IPS-20b (cell line): ENCODE measurements around the gene PDE9A.

Experiments used
- H3K27ac ChIP-seq: one replicate; pipeline ENCODE4 v1.5.1; 2013; ENCODE audit warnings: low read length
- H3K27me3 ChIP-seq: 2 replicates; pipeline ENCODE4 v1.6.1; 2013; ENCODE audit warnings: mild to moderate bottlenecking, low read length, inconsistent platforms; ENCODE audit not compliant: insufficient read depth
- H3K36me3 ChIP-seq: 2 replicates; pipeline ENCODE4 v1.6.1; 2013; ENCODE audit warnings: low read depth, mild to moderate bottlenecking, inconsistent platforms, low read length, moderate library complexity; ENCODE audit not compliant: insufficient read depth
- H3K4me1 ChIP-seq: 2 replicates; pipeline ENCODE4 v1.6.1; 2013; ENCODE audit warnings: mild to moderate bottlenecking, control low read depth, inconsistent platforms, low read length, moderate library complexity; ENCODE audit not compliant: insufficient read depth
- H3K4me3 ChIP-seq: 2 replicates; pipeline ENCODE4 v1.5.1; 2013; ENCODE audit warnings: mild to moderate bottlenecking, low read length, inconsistent platforms
- H3K9ac ChIP-seq: 2 replicates; pipeline ENCODE4 v1.6.1; 2013; ENCODE audit warnings: low read depth, mild to moderate bottlenecking, inconsistent platforms, low read length, moderate library complexity
- H3K9me3 ChIP-seq: 2 replicates; pipeline ENCODE4 v1.6.1; 2013; ENCODE audit warnings: mild to moderate bottlenecking, low read depth, low read length, inconsistent platforms; ENCODE audit not compliant: insufficient read depth

PDE9A gene

DNA sequence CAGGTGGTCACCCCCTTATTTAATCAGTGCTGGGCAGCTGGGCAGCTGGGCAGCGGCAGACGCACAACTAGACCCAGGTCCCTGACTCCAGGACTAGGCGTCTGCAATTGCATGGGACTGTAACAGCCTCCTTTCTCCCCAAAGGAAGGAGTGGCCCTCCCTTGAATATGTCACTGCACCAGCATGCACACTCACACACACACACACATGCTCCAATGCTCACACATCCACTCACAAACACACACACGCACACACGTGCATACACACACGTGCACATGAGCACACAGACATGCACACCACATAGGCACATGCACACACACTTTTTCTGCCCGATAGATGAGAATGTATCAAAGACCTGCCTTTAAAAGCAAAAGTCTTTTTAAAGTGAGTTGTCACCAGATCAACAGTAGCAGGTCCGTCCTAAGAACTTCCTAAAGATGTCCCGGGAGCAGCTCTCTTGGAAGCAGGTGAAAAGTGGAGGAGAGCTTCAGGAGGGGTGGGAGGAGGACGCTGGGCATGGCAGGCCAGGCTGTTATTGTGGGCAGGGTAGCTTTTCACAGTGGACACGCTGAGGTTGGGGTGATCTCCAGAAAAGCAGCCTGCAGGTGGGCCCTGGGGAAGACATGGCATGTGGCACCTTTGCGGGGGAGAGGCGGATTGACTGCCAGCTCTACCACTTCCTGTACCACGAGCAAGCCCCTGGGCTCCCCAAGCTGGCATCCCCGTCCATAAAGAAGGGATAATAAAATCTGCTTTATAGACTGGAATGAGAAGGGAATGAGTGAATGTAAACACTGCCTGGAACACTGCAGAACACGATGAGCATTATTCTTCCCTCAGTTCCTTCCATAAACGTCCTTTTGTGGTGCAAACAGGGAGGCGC, 1.7 kb downstream of the PDE9A start:
- peak overlapping the region; percentile 73 for H3K4me3 ChIP-seq
- H3K9me3 ChIP-seq = no peaks in the 10 kb centered on the region
- no peaks in the 10 kb centered on the region for H3K27me3 ChIP-seq
- H3K4me1 ChIP-seq = peaks cover 21% of the 10 kb centered on the region
- H3K36me3 ChIP-seq = peaks cover 9% of the 10 kb centered on the region
- H3K27ac ChIP-seq = no peak overlapping the region
- peak overlapping the region; percentile 75; the same call in 1 of the 2 replicates for H3K9ac ChIP-seq

DNA sequence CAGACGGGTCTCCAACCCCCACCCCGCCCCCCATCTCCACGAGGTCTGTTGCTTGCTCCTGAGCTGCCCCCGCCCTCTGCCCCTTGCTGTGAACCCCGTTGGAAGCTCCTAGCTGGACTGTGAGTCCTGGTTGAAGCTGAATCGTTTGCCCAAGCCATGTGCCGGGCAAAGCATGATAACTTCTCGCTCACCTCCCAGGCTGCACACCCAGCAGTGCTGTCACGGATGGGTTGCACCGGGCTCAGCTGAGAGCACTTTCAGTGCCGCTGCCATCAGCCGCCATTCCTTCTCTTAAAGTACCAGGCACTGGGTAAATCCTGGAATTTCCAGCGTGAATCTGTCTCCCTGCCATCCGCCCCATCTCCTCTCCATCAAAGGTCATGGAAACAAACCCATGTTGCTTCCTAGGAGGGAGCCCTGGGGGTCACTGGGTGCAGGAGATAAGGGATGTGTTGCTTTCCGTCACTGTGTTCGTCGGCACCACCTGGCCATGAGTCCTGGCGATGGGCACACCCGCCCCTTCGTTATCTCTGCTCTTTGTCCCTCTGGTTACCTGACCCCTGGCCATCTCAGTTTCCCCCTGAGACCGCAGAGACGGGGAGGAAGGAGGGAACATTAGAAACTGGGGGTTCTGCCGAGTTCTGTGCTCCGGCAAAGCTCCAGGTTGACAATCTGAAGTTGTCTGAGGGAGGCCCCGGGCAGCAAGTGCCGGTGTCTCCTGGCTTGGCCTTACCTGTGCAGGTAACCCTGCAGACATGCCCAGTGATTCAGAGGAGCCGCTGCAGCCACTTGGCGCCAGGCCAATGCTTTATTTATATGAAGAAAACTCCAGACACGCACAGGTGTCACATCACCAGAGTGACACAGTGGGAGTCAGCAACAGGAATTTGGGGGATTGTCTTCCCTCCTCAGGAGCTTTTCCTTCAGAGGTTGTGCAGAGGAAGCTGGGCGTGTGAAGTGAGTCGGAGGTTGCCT, 2.7 kb downstream of the PDE9A start:
- Histone ChIP-seq H3K4me1 (peaks cover 21% of the 10 kb centered on the region), H3K36me3 (peaks cover 9% of the 10 kb centered on the region), H3K9me3 (no peaks in the 10 kb centered on the region), H3K27ac (no peak overlapping the region), H3K27me3 (no peaks in the 10 kb centered on the region), H3K4me3 (peak overlapping the region; percentile 73), H3K9ac (peak overlapping the region; percentile 57; the same call in 1 of the 2 replicates)

DNA sequence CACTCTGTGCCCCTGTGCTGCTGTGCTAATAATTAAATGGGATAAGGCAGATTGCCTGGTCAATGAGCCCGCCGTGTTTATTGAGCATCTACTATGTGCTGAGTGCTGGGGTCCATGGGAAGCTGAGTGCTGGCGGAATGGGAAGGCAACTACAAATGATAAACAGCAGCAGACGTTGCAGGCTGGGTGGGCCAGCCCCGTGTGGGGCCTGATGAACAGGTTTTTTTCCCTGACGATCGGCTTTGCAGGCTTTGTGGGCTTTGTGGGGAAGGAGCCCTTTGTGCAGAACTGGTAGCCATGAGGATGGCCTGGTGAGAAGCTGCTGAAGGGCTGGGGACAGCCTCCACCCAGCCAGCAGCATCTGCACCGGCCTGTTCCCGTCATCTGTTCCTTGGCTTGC, 3.5 kb downstream of the PDE9A start:
- peaks cover 9% of the 10 kb centered on the region for H3K36me3 ChIP-seq
- H3K4me3 ChIP-seq = no peak overlapping the region
- H3K27ac ChIP-seq = no peak overlapping the region
- H3K27me3 ChIP-seq = no peaks in the 10 kb centered on the region
- H3K4me1 ChIP-seq = peaks cover 21% of the 10 kb centered on the region
- H3K9me3 ChIP-seq = no peaks in the 10 kb centered on the region
- H3K9ac ChIP-seq = no peak overlapping the region

DNA sequence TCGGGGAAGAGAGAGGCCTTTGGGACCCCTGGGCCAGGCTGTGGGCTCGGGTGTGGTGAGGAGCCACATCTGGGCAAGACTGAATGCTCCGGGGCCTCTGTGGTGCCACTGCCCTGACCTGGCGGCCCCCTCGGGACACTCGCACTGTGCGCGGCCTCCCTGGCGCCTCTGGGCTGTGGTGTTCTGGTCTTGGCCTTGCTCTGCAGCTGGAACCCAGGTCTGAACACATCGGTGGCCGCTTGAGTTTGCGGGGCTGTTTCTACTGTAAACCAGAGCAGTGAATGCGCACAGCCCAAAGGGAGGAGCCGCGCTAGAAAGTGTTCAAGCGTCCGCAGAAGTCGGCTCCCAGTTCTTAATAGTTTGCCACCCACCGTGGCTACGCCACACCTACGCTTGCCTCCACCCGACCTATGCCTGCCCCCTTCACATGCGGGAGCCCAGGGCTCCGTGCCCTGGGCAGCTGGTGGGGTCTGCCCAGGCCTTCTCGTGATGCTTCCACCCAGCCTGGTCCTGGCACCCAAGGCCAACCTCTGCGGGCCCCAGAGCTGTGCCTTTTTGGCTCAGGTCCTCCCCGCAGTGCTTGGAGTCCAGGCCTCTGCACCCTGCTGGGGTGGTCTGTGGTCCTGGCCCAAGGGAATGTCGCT, 4.4 kb downstream of the PDE9A start:
- Histone ChIP-seq H3K27ac (no peak overlapping the region), H3K9me3 (no peaks in the 10 kb centered on the region), H3K4me3 (no peak overlapping the region), H3K27me3 (no peaks in the 10 kb centered on the region), H3K9ac (no peak overlapping the region), H3K4me1 (peaks cover 21% of the 10 kb centered on the region), H3K36me3 (peaks cover 16% of the 10 kb centered on the region)

DNA sequence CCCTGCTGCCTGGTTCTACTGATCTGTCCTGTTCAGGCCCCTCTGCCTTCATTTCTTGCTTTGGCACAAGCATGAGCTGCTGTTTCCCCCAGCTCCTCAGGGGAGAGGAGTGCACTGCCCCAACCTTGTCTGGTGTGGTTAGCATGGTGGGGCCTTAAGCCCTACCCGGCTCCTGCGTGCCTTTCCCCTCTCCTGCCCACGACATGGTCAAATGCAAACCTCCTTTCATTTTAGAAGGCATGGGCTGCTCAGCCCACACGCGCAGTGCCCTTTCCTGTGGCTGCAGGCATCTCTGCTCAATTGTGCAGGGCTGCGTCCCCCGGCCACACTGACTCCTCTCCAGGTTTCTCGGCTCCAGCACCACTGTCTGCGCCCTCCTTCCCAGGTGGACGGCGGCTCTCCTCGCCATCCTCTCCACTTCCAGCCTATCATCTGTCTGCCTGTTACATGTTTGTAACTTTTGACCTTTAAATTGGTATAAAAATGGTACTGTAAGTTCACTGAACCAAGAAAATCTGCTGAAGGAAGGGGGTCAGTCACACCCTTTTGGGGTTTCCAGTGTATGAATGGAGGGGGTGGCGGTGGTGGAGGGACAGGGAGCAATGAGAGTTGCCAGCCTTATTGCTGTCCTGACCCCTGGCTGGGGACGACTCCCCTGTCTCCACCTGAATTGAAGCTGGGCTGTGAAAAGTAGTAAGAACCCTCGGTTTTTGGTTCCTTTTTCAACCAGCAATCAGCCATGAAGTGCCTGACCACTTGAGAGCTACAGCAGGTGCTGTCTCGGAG, 5.1 kb downstream of the PDE9A start:
- Histone ChIP-seq H3K27ac (no peak overlapping the region), H3K4me1 (peaks cover 21% of the 10 kb centered on the region), H3K9me3 (no peaks in the 10 kb centered on the region), H3K36me3 (peaks cover 23% of the 10 kb centered on the region), H3K4me3 (no peak overlapping the region), H3K27me3 (no peaks in the 10 kb centered on the region), H3K9ac (no peak overlapping the region)

DNA sequence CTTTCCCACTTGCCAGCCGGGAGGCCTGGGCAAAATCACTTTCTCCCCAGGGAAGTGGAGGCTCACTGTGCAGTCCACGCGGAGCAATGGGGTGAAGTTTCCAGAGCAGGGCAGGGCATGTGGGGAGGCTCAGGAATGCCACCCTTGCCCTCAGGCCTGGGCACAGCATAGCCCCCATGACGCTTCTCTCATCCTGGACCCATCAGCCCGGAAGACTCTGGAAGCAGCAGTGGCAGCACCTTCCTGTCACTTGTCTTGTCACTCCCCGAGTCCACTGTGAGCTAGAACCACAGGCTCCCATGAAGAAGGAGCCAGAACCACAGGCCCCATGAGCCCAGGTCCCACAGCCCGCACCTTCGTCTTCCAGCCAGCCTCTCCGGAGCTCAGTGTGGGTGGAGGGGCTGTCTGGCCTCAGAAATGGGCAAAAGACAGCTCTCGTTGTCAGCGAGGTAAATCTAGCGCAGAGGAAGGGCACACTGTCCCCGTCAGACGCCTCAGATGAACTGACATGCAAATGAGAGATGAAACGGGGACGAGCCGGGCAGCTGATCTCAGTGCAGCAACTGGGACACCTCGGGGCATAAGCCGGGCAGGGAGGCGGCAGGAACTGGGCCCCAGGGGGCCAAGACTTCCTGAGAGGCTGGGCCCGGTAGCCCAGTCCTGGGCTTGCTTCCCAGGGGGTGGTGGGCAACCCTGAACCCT, 6.1 kb downstream of the PDE9A start:
- Histone ChIP-seq H3K36me3 (peaks cover 23% of the 10 kb centered on the region), H3K9ac (no peak overlapping the region), H3K4me3 (no peak overlapping the region), H3K4me1 (peaks cover 21% of the 10 kb centered on the region), H3K9me3 (no peaks in the 10 kb centered on the region), H3K27ac (no peak overlapping the region), H3K27me3 (no peaks in the 10 kb centered on the region)

DNA sequence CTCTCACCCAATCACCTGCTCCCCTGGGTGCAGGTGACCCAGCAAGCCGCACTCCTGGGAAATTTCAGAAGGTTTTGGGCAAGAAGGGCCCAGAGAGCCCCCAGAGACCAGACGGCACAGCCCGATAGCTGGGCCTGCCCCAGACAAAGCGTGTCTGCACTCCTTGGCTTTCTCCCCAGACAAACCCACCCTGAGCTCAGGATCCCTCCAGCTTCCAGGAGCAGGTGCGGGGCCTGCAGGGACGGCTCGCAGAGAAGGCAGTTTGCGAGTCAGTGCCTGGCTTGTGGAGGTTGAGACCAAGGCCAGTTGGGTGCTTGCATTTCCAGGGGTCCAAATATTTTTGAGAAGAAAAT, 6.7 kb downstream of the PDE9A start:
- no peaks in the 10 kb centered on the region for H3K9me3 ChIP-seq
- H3K4me3 ChIP-seq = no peak overlapping the region
- H3K27me3 ChIP-seq = no peaks in the 10 kb centered on the region
- no peak overlapping the region for H3K9ac ChIP-seq
- peaks cover 18% of the 10 kb centered on the region for H3K4me1 ChIP-seq
- H3K36me3 ChIP-seq = peaks cover 23% of the 10 kb centered on the region
- H3K27ac ChIP-seq = no peak overlapping the region

DNA sequence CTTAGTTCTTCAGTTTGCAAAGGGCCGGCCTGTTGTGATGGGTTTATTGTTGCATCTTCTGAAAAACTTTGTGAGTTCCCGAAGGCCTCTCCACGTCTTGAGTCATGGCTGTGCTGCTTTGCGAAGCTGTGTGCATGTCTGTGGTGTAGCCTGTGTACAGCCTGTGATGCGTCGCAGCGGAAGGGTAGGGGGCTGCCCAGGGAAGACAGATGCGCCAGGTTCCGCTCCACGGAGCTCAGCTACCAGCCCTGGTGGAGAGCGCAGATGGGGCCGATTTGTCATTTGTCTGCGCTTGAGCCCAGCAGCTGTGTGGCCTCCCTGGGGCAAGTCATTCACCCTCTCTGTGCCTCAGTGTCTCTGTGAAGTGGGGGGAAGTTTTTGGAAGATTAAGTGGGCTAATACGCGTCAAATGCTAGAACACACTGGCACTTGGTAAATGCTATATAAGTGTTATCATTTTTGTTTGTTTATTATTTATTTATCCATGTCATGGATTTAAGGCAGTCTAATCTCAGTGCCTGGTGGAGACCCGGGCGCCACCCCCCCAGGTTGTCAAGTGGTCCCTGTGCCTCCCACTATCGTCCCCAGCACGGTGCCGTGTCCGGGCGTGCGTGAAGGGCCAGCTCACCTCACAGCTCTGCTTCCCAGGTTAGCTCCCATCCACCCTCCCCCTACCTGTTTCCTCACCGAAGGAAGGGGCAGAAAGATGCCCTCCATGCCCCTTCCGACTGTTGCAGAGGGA, 8.4 kb downstream of the PDE9A start:
- Histone ChIP-seq H3K36me3 (peaks cover 18% of the 10 kb centered on the region), H3K4me1 (peaks cover 1% of the 10 kb centered on the region; the same call in 1 of the 2 replicates), H3K4me3 (no peak overlapping the region), H3K27me3 (no peaks in the 10 kb centered on the region), H3K9ac (no peak overlapping the region), H3K9me3 (no peaks in the 10 kb centered on the region), H3K27ac (no peak overlapping the region)

DNA sequence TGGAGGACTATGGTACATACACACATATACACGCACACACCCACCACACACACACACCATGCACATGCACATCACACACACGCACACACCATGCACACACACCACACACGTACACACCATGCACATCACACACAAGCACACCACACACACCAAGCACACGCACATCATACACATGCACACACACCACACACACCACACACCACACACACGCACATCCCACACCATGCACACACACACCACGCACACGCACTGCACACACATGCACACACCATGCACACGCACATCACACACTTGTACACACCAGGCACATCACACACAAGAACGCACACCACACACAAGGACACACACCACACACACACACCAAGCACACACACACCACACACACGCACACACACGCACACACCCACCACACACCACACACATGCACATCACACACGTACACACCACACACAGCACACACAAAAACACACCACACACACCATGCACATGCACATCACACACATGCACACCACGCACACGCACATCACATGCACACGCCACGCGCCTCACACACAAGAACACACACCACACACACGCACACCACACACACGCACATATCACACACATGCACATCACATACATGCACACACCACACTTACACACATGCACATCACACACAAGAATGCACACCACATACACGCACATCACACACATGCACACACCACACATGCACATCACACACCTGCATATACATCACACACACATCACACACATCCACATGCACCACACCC, 9.2 kb downstream of the PDE9A start:
- Histone ChIP-seq H3K36me3 (peaks cover 14% of the 10 kb centered on the region), H3K4me3 (no peak overlapping the region), H3K27me3 (no peaks in the 10 kb centered on the region), H3K9ac (no peak overlapping the region), H3K9me3 (no peaks in the 10 kb centered on the region), H3K4me1 (peaks cover 7% of the 10 kb centered on the region; the same call in 1 of the 2 replicates), H3K27ac (no peak overlapping the region)
